NOMO-1 treated with DMSO at 0.1 percent for 48 hours (cell line): ENCODE results near the gene PSMG3.

Experiments used
- DNase-seq: peaks from one replicate; lab custom pipeline; 2025; ENCODE audit not compliant: unreplicated experiment; lab: John Stamatoyannopoulos, UW

Gene PSMG3

DNA sequence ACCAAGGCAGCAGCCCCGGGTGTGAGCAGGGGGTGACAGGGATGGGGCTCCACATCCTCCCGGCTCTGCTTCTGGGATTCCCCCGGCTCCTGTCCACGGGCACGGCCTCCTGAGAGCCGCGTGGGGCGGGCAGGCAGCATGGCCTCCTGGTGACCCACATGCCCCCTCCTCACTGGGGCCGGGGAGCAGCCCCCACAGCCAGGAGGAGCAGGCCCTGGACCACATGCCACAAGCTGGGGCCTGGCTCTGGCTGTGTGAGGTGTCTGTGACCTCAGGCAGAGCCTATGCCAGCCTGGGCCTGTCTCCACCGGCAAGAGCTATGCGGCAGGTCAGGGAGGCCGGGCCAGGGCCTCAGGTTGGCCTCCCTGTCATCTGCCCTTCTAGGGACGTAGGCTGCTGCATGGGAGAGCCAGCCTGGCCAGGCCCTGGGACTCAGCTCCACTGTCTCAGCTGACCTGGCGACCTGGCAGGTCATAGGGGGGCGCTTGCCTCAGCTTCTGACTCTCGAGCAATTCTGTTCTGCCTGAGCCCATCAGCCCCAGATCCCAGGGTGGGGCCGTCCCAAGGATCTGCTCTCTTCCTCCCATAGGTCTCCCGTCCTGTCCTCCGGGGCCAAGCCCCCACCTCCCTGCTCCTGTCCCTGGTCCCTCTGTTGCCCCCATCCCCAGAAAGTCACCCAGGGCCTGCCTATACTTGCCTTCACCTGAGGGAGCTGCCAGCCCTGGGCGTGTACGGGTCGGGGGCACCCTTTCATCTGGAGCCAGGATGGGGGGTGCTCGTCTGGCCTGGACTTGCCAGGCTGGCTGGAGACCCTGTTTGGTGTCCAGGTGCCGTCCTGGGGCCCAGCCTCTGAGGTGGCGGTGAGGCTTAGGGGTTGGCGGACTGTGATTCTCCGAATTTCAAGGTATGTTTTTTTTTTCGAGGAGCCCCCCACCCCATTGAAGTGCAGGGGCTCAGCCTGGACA, 9.9 kb downstream of the PSMG3 start:
- no peak for DNase-seq

DNA sequence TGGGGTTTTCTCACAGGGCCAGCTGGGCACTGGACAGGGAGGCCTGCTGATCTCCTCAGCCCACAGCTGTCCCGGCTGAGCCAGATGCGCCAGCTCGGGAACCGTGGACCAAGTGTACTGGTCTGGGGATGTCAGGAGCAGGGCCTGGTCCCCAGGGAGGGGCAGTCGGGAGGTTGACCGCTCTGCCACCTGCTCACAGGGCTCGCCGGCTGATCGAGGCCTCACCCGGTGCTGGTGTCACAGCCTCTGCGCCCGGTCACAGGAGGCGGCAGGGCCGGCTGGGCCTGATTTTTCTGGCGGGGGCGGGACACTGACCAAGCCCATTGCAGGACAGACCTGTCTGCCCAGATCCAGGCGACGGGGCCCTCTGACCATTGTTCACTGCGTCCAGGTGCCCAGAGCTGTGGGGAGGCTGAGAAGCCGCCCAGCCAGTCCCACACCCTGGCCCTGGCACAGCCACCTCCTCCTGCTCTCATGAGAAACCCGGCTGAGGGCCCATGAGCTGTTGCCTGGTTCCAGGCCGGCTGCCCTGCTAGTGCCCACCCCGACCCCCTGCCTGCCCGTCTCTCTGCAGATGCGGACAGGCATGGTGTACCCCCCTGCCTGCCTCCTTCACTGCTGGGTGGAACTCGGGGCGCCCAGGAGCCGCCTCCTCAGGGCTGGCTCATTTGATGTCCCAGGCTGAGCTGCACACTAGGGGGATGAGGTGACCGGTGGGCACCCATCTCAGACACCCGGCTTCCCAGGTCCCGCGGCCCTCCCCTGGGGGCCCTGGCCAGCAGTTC, 10.8 kb downstream of the PSMG3 start:
- no peak for DNase-seq

DNA sequence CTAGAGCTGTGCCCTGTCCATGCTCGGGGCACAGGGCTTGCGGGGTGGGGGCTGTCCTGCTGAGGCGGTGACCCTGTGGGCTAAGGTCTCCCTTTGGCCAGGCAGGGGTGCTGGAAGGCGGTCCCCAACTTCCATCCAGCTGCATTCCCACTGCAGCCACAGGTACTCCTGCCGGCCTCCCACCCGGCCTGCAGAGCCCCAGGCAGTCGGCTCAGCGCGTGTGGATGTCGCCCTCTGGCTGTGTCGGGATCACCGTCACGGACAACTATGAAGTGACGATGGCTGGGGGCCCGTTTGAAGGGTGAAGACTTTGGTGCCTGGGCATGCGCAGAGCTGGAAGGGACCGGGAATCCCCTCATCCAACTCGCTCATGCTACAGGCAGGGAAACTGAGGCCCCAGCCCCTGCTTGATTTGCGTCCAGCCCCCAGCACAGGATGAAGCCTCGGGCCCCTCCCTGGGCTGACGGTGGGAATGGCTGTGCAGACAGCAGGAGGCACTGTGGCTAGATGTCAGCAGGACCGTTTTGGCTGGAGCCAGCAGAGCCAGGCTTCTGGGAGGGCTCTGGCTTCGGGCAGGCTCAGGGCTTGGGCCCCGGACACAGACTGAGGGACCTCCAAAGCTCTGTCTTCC, 11.5 kb downstream of the PSMG3 start:
- no peak for DNase-seq

DNA sequence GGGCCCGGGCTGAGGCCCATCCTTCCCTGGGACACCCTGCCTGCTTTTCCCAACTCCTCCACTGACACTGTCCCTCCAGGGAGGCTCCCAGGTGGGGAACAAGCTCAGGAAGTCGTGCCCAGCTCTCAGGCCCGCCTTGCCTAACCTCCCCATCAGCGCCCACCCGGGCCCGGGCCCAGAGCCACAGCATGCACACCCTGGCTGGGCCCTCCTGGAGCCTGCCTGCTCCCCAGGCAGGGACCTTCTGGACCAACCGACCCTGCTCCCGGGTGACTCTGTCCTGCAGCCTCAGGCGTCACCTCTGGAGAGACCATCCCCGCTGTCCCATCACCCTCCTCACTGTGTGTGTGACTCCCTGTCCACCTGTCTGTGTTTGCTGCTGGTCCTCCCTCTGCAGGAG, 12.1 kb downstream of the PSMG3 start:
- DNase-seq, result no peak

DNA sequence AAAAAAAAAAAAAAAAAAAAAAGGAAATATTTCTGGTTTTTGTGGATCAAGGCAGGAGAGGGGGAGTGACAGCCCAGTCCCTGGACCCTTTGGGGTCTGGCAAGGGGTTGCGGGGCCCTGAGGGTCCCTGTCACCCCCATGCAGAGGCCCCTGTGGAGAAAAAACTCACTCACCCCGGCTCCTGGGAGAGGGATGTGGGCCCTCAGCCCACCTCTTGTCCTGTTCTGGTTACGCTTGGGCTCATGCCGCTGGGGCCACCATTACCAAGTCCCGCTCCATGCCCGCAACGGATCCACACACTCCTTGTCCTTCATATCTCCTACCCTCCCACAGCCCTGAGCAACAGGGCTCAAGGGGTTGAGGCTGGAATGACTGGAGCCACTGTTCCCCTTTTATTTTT, 12.8 kb downstream of the PSMG3 start:
- DNase-seq, result no peak

DNA sequence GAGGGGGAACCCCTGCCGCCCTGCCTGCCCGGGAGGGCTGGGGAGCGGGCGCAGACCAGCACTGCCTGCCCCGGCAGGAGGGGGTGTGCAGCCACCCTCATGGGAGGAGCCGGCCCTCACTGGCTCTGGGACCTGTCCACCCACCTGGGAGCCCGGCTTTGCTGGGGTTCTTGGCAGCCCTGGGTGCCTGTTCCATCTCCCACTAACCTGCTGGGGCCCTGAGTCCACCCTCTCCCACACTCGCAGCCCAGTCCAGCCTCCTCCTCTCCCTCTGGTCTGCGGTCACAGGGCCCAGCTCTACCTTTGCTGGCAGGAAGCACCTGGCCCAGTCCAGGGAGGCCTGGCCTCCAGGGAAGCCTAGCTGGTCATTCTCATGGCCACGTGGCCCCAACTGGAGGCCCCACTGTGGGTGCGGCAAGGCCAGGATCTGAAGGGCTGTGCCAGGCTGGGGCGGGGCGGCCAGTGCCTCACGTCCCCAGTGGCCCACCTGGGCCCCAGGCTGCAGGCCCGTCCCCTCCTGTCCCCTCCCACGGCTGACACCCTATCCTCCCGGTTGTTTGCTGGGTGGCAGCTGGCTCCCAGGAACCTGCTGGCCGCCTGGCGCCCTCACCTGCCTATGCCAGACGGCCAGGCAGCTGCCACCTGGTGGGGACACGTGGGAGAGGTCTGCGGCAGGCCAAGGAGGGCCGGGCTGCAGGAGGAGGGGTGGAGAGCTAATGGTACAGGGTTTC, 13.9 kb downstream of the PSMG3 start, which contains the start of gene TMEM184A:
TSS of gene TMEM184A (minus strand) at position 393 of the 731 bp plus-strand sequence. CDS start 721 bp downstream, outside the sequence.
- no peak for DNase-seq

DNA sequence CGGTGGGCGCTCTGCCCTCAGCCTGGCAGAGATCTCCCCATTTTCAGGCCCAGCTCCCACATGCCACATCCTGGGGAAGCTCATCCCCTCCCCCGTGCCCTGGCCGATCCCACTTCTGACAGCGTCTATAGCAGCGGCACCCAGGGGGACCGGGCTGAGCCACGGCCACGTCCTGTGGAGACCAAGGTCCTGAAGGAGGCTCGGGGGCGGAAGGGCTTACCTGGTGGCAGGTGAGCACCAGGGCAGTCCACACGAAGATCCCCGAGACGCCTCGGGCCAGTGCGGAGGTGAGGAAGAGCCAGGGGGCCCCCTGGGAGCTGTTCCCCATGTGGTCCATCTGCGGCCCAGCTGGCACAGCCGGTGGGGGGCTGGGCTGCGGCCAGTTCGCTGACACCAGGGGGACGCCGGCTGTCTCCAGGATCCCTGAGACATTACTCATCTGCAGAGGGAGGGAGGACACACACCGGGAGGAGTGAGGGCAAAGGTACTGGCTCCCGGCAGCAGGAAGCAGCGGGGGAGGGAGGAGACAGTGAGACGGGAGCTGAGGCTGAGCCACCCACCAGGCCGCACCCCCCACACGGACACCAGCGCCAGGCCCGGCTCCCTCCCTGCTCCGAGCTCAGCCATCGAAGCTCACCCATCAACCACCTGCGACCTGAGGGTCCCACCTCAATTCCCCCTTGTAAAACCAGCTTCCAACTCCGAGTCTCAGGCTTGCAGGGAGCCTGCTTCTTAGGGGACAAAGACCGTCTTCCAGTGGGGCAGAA, 14.6 kb downstream of the PSMG3 start:
- DNase-seq, result no peak

DNA sequence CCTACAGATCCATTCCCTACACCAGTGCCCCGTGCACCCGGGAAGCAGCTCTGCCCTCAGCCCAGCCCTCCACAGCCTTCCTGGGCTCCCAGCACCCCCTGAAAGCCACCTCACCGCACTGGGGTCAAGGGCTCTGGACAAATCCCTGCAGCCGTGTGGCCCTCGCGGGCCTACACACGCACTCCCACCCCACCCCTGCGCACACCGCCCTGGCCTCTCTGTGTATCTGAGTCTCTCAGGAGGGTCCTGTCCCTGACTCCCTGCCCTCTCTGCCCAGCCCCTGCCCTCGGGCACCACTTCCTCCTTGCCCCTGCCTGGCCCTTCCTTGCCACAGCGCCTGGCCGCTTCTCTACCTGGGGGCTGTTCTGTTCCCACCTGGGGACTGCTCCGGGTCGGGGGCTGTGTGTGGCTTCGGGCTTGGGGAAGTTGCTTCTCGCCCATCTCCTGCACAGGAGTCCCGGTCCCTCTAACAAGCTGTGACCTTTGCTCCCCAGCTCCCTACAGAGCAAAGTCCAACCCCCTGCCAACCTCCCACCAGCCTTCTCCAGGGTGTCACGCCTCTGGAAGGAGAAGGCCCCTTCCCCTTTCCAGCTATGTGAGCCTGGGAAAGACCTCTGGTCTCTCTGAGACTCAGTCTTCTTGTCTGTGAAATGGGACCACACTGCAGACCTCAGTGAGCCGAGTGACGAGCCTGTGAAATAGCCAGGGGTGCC, 15.3 kb downstream of the PSMG3 start:
- DNase-seq, result no peak

DNA sequence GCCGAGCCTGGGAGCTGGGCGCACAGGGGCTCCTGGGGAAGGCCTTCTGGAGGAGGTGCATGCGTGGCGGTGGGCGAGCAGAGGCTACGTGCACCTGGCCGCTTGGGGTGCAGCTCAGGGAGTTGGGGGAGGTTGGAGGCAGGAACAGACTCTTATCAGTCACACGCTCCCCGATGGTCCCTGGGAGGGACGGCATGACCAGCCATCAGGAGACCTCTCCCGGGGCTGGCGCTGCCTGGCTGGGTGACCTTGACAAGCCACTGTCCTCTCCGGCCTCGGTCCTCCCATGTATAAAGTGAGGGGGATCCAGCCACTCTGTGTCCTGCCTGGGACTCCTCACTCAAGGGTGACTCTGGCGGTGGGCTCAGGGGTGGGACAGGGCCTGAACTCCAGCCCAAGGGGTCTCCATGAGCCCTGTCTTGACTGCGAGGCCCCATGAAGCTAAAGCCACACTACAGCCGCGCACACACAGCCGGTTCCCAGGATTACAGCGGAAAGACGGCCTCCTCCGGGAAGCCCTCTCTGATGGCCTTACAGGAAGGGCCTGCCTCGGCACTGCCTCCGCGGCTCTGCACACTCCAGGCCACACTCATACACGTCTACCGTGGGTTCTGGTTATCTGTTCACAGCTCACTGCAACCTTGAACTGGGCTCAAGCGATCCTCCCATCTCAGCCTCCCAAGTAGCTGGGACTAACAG, 16.2 kb downstream of the PSMG3 start:
- DNase-seq, result no peak

DNA sequence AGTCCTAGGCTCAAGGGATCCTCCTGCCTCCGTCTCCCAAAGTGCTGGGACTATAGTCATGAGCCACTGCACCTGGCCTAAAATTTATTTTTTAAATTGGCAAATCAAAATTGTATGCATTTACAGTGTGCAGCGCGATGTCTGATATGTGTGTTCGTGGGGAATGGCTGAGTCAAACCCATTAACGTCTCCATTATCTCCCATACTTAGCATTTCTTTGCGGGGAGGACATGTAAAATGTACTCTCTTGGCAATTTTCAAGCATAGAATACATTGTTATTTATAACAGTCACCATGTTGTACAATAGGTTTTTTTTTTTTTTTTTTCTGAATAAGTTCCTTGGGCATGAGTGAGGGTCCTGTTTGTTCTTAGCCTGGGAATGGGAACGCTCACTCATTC, 17.6 kb downstream of the PSMG3 start:
- no peak for DNase-seq

DNA sequence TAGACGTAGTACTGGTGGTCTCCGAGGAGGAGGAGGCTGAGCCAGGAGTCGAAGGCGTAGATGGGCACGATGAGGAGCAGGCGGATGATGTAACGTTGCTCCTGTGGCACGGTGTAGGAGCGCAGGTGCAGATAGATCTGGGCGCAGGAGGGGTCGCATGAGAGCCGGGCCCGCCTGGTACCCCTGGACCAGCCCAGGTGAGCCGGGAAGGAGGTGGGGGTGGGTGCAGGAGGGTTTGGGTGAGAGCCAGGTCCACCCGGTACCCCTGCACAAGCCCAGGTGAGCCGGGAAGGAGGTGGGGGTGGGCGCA, 19.0 kb downstream of the PSMG3 start:
- DNase-seq, result no peak

DNA sequence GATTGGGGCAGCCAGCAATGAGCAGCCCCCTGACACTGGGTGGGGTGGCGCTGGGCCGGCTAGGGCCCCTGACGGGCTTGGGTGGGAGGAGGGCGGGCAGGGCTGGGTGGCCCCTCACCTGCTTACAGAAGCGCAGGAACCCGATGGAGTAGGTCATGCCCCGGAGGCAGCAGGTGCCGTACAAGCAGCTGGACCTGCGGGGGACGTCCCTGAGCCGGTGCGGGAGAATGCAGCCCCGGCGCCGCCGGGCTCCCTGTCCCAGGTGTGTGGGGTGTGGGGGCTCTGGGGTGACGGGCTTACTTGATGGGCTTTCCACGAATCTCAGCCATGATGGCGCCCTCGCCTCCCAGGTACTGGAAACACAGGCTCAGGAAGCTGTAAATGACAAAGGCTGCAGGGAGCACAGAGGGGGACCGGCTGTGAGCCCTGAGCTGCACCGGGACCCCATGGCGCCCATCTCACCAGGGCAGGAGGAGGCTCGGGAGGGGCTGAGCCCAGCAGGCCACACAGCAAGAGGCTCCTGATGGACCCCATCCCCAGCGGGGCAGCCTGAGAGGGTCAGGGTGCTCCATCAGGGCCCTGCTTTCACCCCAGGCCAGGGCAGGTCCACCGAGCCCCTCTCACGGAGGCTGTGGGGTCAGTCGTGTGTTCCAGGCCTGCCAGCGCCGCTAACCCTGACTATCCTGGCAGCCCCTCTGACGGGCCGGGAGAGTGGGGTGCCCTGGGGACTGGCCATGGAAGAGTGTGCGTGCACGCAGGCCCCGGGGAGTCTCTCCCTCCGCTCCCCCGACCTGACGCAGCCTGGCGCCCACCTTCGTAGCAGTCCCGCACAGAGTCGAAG, 19.6 kb downstream of the PSMG3 start:
- DNase-seq, result no peak

DNA sequence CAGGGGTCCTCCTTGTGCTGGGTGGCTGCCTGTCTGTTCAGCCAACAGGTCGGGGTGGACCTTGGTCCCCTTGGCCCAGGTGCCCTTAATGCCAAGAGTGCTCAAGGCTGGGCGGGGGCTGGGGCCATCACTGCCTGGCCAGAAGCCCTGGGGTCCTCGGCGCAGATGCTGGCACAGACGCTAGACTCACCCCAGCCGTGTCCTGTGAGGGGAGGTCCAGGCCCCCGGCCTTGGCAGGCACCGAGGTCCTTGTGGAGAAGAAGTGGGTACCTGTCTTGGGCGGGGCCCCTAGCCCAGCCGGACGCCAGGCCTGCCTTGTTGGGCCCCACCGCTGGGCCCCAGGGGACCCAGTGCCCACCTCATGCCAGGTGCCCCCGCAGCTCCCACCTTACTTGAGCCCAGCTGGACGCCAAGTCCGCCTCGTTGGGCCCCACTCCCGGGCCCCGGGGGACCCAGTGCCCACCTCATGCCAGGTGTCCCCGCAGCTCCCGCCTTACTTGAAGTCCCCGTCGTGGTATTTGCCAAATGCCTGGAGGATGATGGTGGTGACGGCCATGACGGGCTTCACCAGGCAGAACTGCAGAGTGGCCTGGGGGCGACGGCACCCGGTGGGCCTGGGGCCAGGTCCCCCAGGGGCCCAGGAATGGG, 20.4 kb downstream of the PSMG3 start:
- no peak for DNase-seq

DNA sequence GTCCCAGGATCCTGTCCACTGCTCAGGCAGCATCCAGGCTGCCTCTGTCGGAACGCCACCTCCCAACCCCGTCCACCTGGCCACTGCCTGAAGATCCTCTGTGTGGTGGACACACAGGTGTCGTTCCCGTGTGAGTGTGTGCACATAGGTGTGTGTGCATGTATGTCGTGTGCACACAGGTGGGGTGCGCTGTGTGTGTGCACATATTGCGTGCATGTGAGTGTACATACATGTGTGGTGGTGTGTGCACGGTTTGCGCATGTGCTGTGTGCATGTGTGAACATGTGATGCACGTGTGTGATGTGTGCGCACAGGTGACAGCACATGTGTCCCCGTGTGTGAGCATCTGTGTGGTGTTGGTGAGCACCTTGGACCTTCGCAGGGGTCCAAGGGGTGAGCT, 20.9 kb downstream of the PSMG3 start:
- DNase-seq, result no peak

DNA sequence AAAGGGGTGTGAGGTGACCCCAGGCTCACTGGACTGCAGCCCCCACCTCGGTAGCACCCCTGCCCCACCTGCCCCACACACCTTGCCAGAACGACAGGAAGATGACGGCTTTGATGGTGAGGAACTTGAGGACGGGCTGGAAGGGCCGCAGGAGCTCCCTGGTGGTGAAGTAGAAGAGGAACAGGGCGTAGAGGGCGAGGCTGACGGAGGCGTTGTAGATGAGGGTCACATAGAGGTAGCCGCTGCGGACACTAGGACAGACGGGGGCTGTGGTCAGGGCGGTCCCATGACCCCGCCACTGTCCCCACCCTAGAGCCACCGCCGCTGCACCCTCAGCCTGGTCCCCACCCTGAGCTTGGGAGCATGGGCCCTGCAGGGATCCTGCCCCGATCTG, 21.4 kb downstream of the PSMG3 start:
- peak; percentile 58 for DNase-seq

DNA sequence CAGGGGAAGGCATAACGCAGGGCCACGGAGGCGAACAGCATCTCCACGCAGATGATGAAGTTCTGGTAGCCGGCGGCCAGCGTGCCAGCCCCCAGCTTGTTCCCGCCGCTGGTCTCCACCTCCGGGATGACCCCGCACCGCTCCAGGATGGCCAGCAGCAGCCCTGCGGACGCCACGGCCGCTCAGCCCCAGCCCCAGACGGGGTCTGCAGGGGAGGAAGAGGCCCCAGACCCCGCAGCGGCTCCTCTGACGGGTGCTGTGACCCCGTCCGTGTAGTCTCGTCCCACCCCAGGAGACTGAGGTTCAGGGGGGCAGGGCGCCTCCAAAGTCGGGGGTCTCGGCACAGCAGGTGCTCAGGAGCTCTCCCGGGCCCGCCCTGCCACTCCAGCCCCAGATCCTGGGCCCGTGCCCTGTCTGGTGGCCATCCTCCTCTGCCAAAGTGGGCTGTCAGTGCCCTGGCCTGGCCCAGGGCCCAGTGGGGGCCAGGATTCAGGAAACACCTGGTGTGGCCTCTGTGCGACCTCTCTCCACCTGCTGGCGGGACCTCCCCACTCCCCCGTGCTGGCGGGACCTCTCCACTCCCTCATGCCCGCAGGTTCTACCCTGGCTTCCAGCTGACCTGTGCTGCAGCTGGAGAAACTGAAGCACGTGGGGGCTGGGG, 21.9 kb downstream of the PSMG3 start:
- DNase-seq, result no peak
